Measurements from ENCODE around the gene ADAM15. TPM values are rescaled to one million over a fixed set of nuclear protein-coding genes. Genes with fewer than 3 reads are reported as not detected.

Gene ADAM15
- total RNA-seq, 1 donor from 2014 or later: 82.2 TPM

DNA sequence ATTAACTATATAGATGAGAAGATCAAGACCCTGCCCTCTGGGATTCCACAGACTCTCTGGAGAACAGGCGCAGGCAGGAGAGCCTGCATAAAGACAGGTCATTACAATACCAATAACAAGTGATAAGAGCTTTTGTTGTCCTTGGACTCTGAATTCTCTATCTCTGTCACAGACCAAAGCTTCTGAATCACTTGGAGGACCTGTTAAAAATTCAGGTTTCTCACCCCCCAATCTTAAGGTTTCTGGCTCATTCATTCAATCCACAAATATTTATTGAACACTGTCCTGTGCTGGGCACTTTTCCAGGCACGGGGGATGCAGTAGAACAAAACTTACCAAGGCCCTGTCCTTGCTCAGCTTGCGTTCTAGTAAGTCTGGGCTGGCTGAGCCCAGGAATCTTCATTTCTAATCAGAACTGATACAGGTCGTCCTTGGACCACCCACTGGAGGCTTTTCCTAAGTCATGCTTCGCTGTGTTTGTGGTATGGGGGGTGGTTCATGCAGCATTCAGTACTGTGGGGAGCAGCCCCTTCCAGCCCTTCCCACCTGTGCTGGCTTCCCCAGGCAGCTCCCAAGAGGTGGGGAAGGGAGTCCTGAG is 13.8 kb downstream of the ADAM15 start:
- no peak for DNase-seq (ENCODE audit: low read depth, low spot score)
- Mint-ChIP-seq H3K27me3 (ENCODE audit: low read depth) (peaks cover 11% of the 10 kb centered on the region), H3K9me3 (no peaks in the 10 kb centered on the region), H3K4me1 (peaks cover 38% of the 10 kb centered on the region), H3K27ac (ENCODE audit: unreplicated experiment) (peak overlapping the region; percentile 30), H3K36me3 (ENCODE audit: low read depth) (no peaks in the 10 kb centered on the region), H3K4me3 (peak overlapping the region; percentile 90)
- TF ChIP-seq CTCF (conservative IDR thresholded peaks at IDR 0.05): no peak

GRCh38 chr1:155066777-155067176 is 15.7 kb downstream of the ADAM15 start:
- H3K36me3 Mint-ChIP-seq (ENCODE audit: low read depth): no peaks in the 10 kb centered on the region
- H3K27ac Mint-ChIP-seq (ENCODE audit: unreplicated experiment): no peak overlapping the region
- no peaks in the 10 kb centered on the region for H3K9me3 Mint-ChIP-seq
- TF ChIP-seq CTCF (conservative IDR thresholded peaks at IDR 0.05): no peak
- H3K4me1 Mint-ChIP-seq: peaks cover 43% of the 10 kb centered on the region
- peak overlapping the region; percentile 79 for H3K4me3 Mint-ChIP-seq
- no peak for DNase-seq (ENCODE audit: low read depth, low spot score)
- peaks cover 12% of the 10 kb centered on the region for H3K27me3 Mint-ChIP-seq (ENCODE audit: low read depth)

- TF ChIP-seq CTCF (conservative IDR thresholded peaks at IDR 0.05): no peak
- H3K9me3 Mint-ChIP-seq: no peaks in the 10 kb centered on the region
- peak overlapping the region; percentile 52 for H3K4me3 Mint-ChIP-seq
- H3K27ac Mint-ChIP-seq (ENCODE audit: unreplicated experiment): no peak overlapping the region
- no peaks in the 10 kb centered on the region for H3K36me3 Mint-ChIP-seq (ENCODE audit: low read depth)
- DNase-seq (ENCODE audit: low read depth, low spot score): no peak
- peaks cover 34% of the 10 kb centered on the region for H3K4me1 Mint-ChIP-seq
- peaks cover 18% of the 10 kb centered on the region for H3K27me3 Mint-ChIP-seq (ENCODE audit: low read depth)
These were observed 17.5 kb downstream of the ADAM15 start for GRCh38 chr1:155068599-155068998.

DNA sequence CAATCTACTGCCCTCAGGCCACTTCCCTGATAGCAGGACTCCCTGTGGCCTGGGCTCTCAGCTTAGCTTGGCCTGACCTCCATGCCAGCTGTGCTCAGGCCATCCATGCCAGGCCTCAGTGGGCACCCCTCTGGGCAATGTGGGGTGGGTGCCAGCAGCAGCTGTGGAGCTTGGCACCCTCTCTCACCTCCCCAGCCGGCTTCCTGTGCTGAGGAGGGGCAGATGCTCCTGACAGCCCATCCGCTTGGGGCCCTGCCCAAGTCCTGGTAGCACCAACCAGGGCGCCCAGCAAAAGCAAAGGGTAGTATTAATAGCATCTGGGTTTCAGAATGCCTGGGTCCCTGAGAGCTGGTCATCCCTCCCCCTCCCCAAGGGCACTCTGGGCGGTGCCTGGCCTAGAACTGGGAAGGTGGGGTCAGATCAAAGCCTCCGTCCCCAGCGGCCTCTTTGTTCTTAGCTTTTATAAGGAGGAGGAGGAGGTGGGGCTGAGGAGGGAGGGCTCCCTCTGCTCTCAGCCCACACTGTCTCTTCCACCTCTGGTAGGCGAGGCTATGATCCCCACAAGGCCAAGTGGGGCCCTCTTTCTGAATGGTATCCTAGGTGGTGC is 18.5 kb downstream of the ADAM15 start:
- DNase-seq (ENCODE audit: low read depth, low spot score): no peak
- no peak for TF ChIP-seq CTCF (conservative IDR thresholded peaks at IDR 0.05)
- Mint-ChIP-seq H3K27ac (ENCODE audit: unreplicated experiment) (no peak overlapping the region), H3K27me3 (ENCODE audit: low read depth) (peaks cover 21% of the 10 kb centered on the region), H3K9me3 (no peaks in the 10 kb centered on the region), H3K4me3 (no peak overlapping the region), H3K36me3 (ENCODE audit: low read depth) (no peaks in the 10 kb centered on the region), H3K4me1 (peaks cover 28% of the 10 kb centered on the region)

GRCh38 chr1:155070158-155070621 is 19.1 kb downstream of the ADAM15 start:
- no peak for DNase-seq (ENCODE audit: low read depth, low spot score)
- TF ChIP-seq CTCF (conservative IDR thresholded peaks at IDR 0.05): no peak
- Mint-ChIP-seq H3K27ac (ENCODE audit: unreplicated experiment) (no peak overlapping the region), H3K36me3 (ENCODE audit: low read depth) (no peaks in the 10 kb centered on the region), H3K27me3 (ENCODE audit: low read depth) (peaks cover 21% of the 10 kb centered on the region), H3K4me1 (peaks cover 22% of the 10 kb centered on the region), H3K4me3 (peak overlapping the region; percentile 54), H3K9me3 (no peaks in the 10 kb centered on the region)

Measured in neural crest cell (in vitro differentiated cells).